OCI-LY1 (cell line): ENCODE data around the gene SLIT3.

Experiments used
- H2AFZ ChIP-seq: fragments of 200-600 bp; sonication (generic), shearing (Covaris generic); 2 replicates; pipeline ENCODE4 v1.6.0; 2014; ENCODE audit warnings: antibody characterized with exemption, mild to moderate bottlenecking, low read length
- H3F3A ChIP-seq: fragments of 200-600 bp; sonication (generic), shearing (Covaris generic); 2 replicates; pipeline ENCODE4 v1.6.0; 2014; ENCODE audit warnings: mild to moderate bottlenecking, antibody characterized with exemption, low read length, moderate library complexity; ENCODE audit not compliant: insufficient read depth
- H3K27ac ChIP-seq: fragments of 200-600 bp; sonication (generic); 2 replicates; pipeline ENCODE4 v1.5.1; 2014; ENCODE audit warnings: low read length, mixed run types, mild to moderate bottlenecking, low read depth; ENCODE audit not compliant: poor library complexity, severe bottlenecking
- H3K27me3 ChIP-seq: fragments of 200-600 bp; sonication (generic); 2 replicates; pipeline ENCODE4 v1.6.0; 2014; ENCODE audit warnings: antibody characterized with exemption, mild to moderate bottlenecking, low read length, moderate library complexity; ENCODE audit not compliant: insufficient read depth
- H3K36me3 ChIP-seq: fragments of 200-600 bp; sonication (generic); 2 replicates; pipeline ENCODE4 v1.6.1; 2014; ENCODE audit warnings: mild to moderate bottlenecking, antibody characterized with exemption, low read length, moderate library complexity, mixed read lengths; ENCODE audit not compliant: insufficient read depth
- H3K4me1 ChIP-seq: fragments of 200-600 bp; sonication (generic); 2 replicates; pipeline ENCODE4 v1.5.1; 2014; ENCODE audit warnings: mild to moderate bottlenecking, low read length, moderate library complexity; ENCODE audit not compliant: insufficient read depth, severe bottlenecking
- H3K4me2 ChIP-seq: fragments of 200-600 bp; sonication (generic), shearing (Covaris generic); 2 replicates; pipeline ENCODE4 v1.6.1; 2014; ENCODE audit warnings: low read length
- H3K4me3 ChIP-seq: fragments of 200-600 bp; sonication (generic); 2 replicates; pipeline ENCODE4 v1.5.1; 2014; ENCODE audit warnings: low read length, low read depth, mild to moderate bottlenecking, mixed read lengths; ENCODE audit not compliant: poor library complexity, severe bottlenecking
- H3K79me2 ChIP-seq: fragments of 200-600 bp; shearing (Covaris generic); 2 replicates; pipeline ENCODE4 v1.6.1; 2016; ENCODE audit warnings: mixed run types, low read length, mixed read lengths; ENCODE audit not compliant: insufficient read depth
- H3K9ac ChIP-seq: fragments of 200-600 bp; sonication (generic), shearing (Covaris generic); 2 replicates; pipeline ENCODE4 v1.6.1; 2014; ENCODE audit warnings: mild to moderate bottlenecking, low read length, mixed read lengths
- H3K9me2 ChIP-seq: fragments of 200-600 bp; sonication (generic), shearing (Covaris generic); 2 replicates; pipeline ENCODE4 v1.6.1; 2014; ENCODE audit warnings: low read depth, mild to moderate bottlenecking, low read length, mixed read lengths
- H3K9me3 ChIP-seq: fragments of 200-600 bp; shearing (Covaris generic); 2 replicates; pipeline ENCODE4 v1.6.1; 2014; ENCODE audit warnings: low read length, mixed read lengths
- H4K20me1 ChIP-seq: fragments of 200-600 bp; sonication (generic), shearing (Covaris generic); 2 replicates; pipeline ENCODE4 v1.6.0; 2016; ENCODE audit warnings: mild to moderate bottlenecking, low read length; ENCODE audit not compliant: insufficient read depth
- EZH2 ChIP-seq: fragments of 200-600 bp; sonication (generic), shearing (Covaris generic); IDR thresholded peaks from 2 replicates; pipeline ENCODE4 v1.8.0; 2017; ENCODE audit warnings: borderline replicate concordance, mixed run types, mild to moderate bottlenecking, antibody characterized with exemption, low read length, moderate library complexity, mixed read lengths
- TF ChIP-seq, protein P1 (sequence below): fragments of 200-600 bp; sonication (generic), shearing (Covaris generic); IDR thresholded peaks from 2 replicates; pipeline ENCODE4 v1.5.1; 2017; ENCODE audit warnings: mild to moderate bottlenecking, antibody characterized with exemption, low read length, moderate library complexity, mixed read lengths

SLIT3 gene

GRCh38 chr5:169125571-169125970 lies 175.4 kb downstream of the SLIT3 start:
- no peaks in the 10 kb centered on the region for H3K36me3 ChIP-seq
- no peak overlapping the region for H3K27ac ChIP-seq
- H3K9me3 ChIP-seq, result no peaks in the 10 kb centered on the region
- H3K4me3 ChIP-seq, result no peak overlapping the region
- no peak for TF ChIP-seq EZH2
- TF ChIP-seq, protein P1, sequence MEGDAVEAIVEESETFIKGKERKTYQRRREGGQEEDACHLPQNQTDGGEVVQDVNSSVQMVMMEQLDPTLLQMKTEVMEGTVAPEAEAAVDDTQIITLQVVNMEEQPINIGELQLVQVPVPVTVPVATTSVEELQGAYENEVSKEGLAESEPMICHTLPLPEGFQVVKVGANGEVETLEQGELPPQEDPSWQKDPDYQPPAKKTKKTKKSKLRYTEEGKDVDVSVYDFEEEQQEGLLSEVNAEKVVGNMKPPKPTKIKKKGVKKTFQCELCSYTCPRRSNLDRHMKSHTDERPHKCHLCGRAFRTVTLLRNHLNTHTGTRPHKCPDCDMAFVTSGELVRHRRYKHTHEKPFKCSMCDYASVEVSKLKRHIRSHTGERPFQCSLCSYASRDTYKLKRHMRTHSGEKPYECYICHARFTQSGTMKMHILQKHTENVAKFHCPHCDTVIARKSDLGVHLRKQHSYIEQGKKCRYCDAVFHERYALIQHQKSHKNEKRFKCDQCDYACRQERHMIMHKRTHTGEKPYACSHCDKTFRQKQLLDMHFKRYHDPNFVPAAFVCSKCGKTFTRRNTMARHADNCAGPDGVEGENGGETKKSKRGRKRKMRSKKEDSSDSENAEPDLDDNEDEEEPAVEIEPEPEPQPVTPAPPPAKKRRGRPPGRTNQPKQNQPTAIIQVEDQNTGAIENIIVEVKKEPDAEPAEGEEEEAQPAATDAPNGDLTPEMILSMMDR, result no peak
- no peaks in the 10 kb centered on the region for H3K27me3 ChIP-seq
- no peaks in the 10 kb centered on the region for H4K20me1 ChIP-seq
- H3K9me2 ChIP-seq, result no peaks in the 10 kb centered on the region
- H2AFZ ChIP-seq, result no peak overlapping the region
- no peaks in the 10 kb centered on the region for H3K79me2 ChIP-seq
- H3K4me2 ChIP-seq, result no peak overlapping the region
- no peak overlapping the region for H3K9ac ChIP-seq
- no peaks in the 10 kb centered on the region for H3F3A ChIP-seq
- no peaks in the 10 kb centered on the region for H3K4me1 ChIP-seq

- Histone ChIP-seq H3K27ac (no peak overlapping the region), H3K4me1 (no peaks in the 10 kb centered on the region), H3K79me2 (no peaks in the 10 kb centered on the region), H2AFZ (no peak overlapping the region), H3K9me3 (no peaks in the 10 kb centered on the region), H3K4me3 (no peak overlapping the region), H3K27me3 (no peaks in the 10 kb centered on the region), H3K36me3 (no peaks in the 10 kb centered on the region), H3K9ac (no peak overlapping the region), H3F3A (no peaks in the 10 kb centered on the region), H3K4me2 (no peak overlapping the region), H3K9me2 (no peaks in the 10 kb centered on the region), H4K20me1 (no peaks in the 10 kb centered on the region)
- TF ChIP-seq EZH2, result no peak
- TF ChIP-seq, protein P1, result no peak
Measured at GRCh38 chr5:169122951-169123350, 178.0 kb downstream of the SLIT3 start.

DNA sequence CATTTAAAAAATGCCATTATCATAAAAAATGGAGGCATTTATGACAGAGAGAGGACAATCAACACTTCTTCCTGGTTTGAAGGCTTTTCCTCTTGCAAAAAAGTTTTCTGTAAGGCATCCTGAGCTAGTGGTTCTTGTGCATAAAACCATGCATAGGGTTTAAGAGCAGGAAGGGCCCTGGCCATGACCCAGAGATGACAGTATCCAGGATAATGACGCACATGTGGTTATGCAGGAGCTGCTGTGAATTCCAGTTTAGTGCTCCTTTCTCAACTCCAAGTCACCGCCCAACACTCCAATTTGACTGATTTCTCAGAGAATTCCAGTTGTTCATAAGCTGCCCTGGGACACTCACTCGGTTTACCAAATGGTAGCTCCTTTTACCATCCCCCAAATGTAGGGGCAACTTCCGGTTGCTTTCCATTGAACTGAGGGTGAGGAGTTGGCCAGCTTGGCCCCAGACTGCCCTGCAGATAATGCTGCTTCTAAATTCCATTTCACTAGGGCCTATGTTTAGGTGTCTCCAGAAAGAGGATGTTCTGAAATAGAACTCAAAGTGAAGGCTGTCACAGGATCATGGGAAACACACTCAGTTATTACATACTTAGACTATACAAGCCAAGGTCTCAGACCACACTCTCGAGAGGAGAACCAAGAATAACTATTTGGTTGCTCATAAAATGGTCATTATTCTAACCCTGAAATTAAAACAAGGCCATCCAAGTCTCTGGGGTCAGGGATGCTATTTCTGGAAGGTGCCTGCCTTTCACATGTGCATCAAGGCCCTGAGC lies 179.1 kb downstream of the SLIT3 start:
- H3K4me3 ChIP-seq, result no peak overlapping the region
- H3K79me2 ChIP-seq, result no peaks in the 10 kb centered on the region
- no peak for TF ChIP-seq EZH2
- TF ChIP-seq, protein P1, result no peak
- no peaks in the 10 kb centered on the region for H3K36me3 ChIP-seq
- no peaks in the 10 kb centered on the region for H3K4me1 ChIP-seq
- no peaks in the 10 kb centered on the region for H3K9me2 ChIP-seq
- H3K9me3 ChIP-seq, result no peaks in the 10 kb centered on the region
- H3K27ac ChIP-seq, result no peak overlapping the region
- no peak overlapping the region for H2AFZ ChIP-seq
- no peaks in the 10 kb centered on the region for H3K27me3 ChIP-seq
- H3K4me2 ChIP-seq, result no peak overlapping the region
- no peaks in the 10 kb centered on the region for H3F3A ChIP-seq
- no peak overlapping the region for H3K9ac ChIP-seq
- H4K20me1 ChIP-seq, result no peaks in the 10 kb centered on the region
